Neural cell (in vitro differentiated cells): ENCODE results near the gene MYBL2.
"Not testable (repeated sequence)": the region's sequence is repeated elsewhere in the genome, so short reads cannot be mapped to it uniquely, and the experiment has no call there.

Experiments
- CTCF ChIP-seq: fragments of 450-650 bp; IDR thresholded peaks from 2 replicates; pipeline ENCODE4 v1.5.1; 2014; ENCODE audit warnings: antibody characterized with exemption, mild to moderate bottlenecking, moderate library complexity; ENCODE audit not compliant: poor library complexity, severe bottlenecking
- EP300 ChIP-seq: fragments of 450-650 bp; conservative IDR thresholded peaks from 2 replicates; pipeline ENCODE4 v1.6.1; 2014; ENCODE audit warnings: antibody characterized with exemption, mild to moderate bottlenecking, moderate library complexity; ENCODE audit not compliant: poor library complexity, severe bottlenecking
- EZH2 ChIP-seq: fragments of 200-600, 300-800 bp; shearing (Covaris generic), sonication (generic); IDR thresholded peaks from 2 replicates; pipeline ENCODE4 v1.6.1; 2014; ENCODE audit warnings: antibody characterized with exemption, low read length, borderline replicate concordance, mild to moderate bottlenecking; ENCODE audit not compliant: insufficient read depth, poor library complexity, severe bottlenecking
- MXI1 ChIP-seq: fragments of 450-650 bp; conservative IDR thresholded peaks from 2 replicates; pipeline ENCODE4 v1.6.1; 2014; ENCODE audit warnings: antibody characterized with exemption, mild to moderate bottlenecking; ENCODE audit not compliant: poor library complexity, severe bottlenecking
- POLR2AphosphoS5 ChIP-seq: IDR thresholded peaks from 2 replicates; pipeline ENCODE4 v1.6.1; 2012

GRCh38 chr20:43757888-43758287, 91.0 kb downstream of the MYBL2 start:
- TF ChIP-seq CTCF, POLR2AphosphoS5, EZH2, MXI1, EP300: not testable (repeated sequence)
